Keratinocyte (primary cell): Measurements from ENCODE around the gene GPSM1. TPM values are rescaled to one million over a fixed set of nuclear protein-coding genes. Genes with fewer than 3 reads are reported as not detected.

Source experiments
- DNase-seq: peaks from one replicate; pipeline ENCODE4 v3.0.0-alpha.2; 2011; ENCODE audit warnings: low read depth, missing footprints, low spot score
- FAIRE-seq: peaks from 2 replicates; lab custom pipeline; 2011; peaks lifted over from hg19 to GRCh38; lab: Jason Lieb, UNC
- H2AFZ ChIP-seq: 2 replicates; pipeline ENCODE4 v1.6.0; 2012; ENCODE audit warnings: low read length, control low read depth, inconsistent platforms; ENCODE audit not compliant: control insufficient read depth
- H3K27ac ChIP-seq: 2 replicates; pipeline ENCODE4 v1.5.1; 2011; ENCODE audit warnings: low read length; ENCODE audit not compliant: control insufficient read depth, insufficient read depth
- H3K27me3 ChIP-seq: 3 replicates; pipeline ENCODE4 v1.6.0; 2011; ENCODE audit warnings: low read length; ENCODE audit not compliant: control insufficient read depth, insufficient read depth; ENCODE audit errors: extremely low read depth
- H3K36me3 ChIP-seq, 2 experiments: 2 replicates in 1 of 2; 3 replicates in 1 of 2; pipeline ENCODE4 v1.5.1; 2011; ENCODE audit warnings: low read length in 2 of 2, mild to moderate bottlenecking in 1 of 2; ENCODE audit not compliant: control insufficient read depth in 2 of 2, insufficient read depth in 2 of 2; ENCODE audit errors: extremely low read depth in 1 of 2
- H3K4me1 ChIP-seq: 3 replicates; pipeline ENCODE4 v1.5.1; 2011; ENCODE audit warnings: low read length; ENCODE audit not compliant: control insufficient read depth, insufficient read depth; ENCODE audit errors: extremely low read depth
- H3K4me2 ChIP-seq: 3 replicates; pipeline ENCODE4 v1.6.0; 2011; ENCODE audit warnings: low read depth, low read length; ENCODE audit not compliant: control insufficient read depth, insufficient read depth; ENCODE audit errors: extremely low read depth
- H3K4me3 ChIP-seq, 3 experiments: fragments of 200-600 bp in 1 of 3; sonication (generic) in 1 of 3; 2 replicates in 2 of 3; 3 replicates in 1 of 3; pipeline ENCODE4 v1.5.1; 2011 to 2016; ENCODE audit warnings: low read length in 3 of 3, mild to moderate bottlenecking in 3 of 3, control low read depth in 2 of 3, inconsistent platforms in 1 of 3, low read depth in 1 of 3, mixed read lengths in 1 of 3, mixed run types in 1 of 3, moderate library complexity in 1 of 3; ENCODE audit not compliant: control insufficient read depth in 2 of 3, insufficient read depth in 2 of 3; ENCODE audit errors: extremely low read depth in 1 of 3
- H3K79me2 ChIP-seq: 2 replicates; pipeline ENCODE4 v1.6.0; 2012; ENCODE audit warnings: low read length; ENCODE audit not compliant: control insufficient read depth, insufficient read depth
- H3K9ac ChIP-seq: 3 replicates; pipeline ENCODE4 v1.6.0; 2011; ENCODE audit warnings: low read length; ENCODE audit not compliant: control insufficient read depth, insufficient read depth; ENCODE audit errors: extremely low read depth
- H3K9me1 ChIP-seq: 3 replicates; pipeline ENCODE4 v1.6.0; 2011; ENCODE audit warnings: low read length; ENCODE audit not compliant: control insufficient read depth, insufficient read depth; ENCODE audit errors: extremely low read depth
- H3K9me3 ChIP-seq: 2 replicates; pipeline ENCODE4 v1.5.1; 2012; ENCODE audit warnings: low read depth, low read length; ENCODE audit not compliant: control insufficient read depth
- H4K20me1 ChIP-seq: 3 replicates; pipeline ENCODE4 v1.6.0; 2011; ENCODE audit warnings: low read length; ENCODE audit not compliant: control insufficient read depth, insufficient read depth; ENCODE audit errors: extremely low read depth
- CTCF ChIP-seq, 3 experiments: IDR thresholded peaks in 1 of 3; conservative IDR thresholded peaks in 1 of 3; optimal IDR thresholded peaks in 1 of 3; 2 replicates in 2 of 3; 3 replicates in 1 of 3; pipeline versions ENCODE3 to v1.5.1; 2011; ENCODE audit warnings: low read length in 3 of 3, mild to moderate bottlenecking in 3 of 3, moderate library complexity in 2 of 3, control low read depth in 1 of 3, inconsistent platforms in 1 of 3; ENCODE audit not compliant: insufficient read depth in 2 of 3; ENCODE audit errors: extremely low read depth in 1 of 3
- EZH2 ChIP-seq: IDR thresholded peaks from one replicate; pipeline ENCODE4 v1.6.1; 2012; ENCODE audit warnings: inconsistent platforms, mild to moderate bottlenecking, low read length, moderate library complexity
- dilution Hi-C: fragments of 300-500 bp; cut with MboI; formaldehyde crosslinking; loops from one replicate; pipeline ENCODE4 v1.7.0; 2020; ENCODE audit warnings: low sequenced_read_pairs; ENCODE audit not compliant: extremely low pct_ligation_motif_present
- polyA plus RNA-seq, 5 experiments: library from polyadenylated mRNA; depleted of rRNA in 3 of 5; stranded (reverse) in 3 of 5; stranded (forward) in 1 of 5; unstranded in 1 of 5; fragments of >200 nt; gene quantifications; 1 replicate in 1 of 5; 2 replicates in 3 of 5; 3 replicates in 1 of 5; pipeline versions ENCODE4 v1.2.1 to v1.2.3, GENCODE V29; 2011 to 2012; ENCODE audit warnings: missing spikeins in 2 of 5, low read depth in 1 of 5, low replicate concordance in 1 of 5

GPSM1 gene
- polyA plus RNA-seq, 1 donor (not counting 4 experiments of a cell fraction or from before 2014, with no cell fraction given): 2.5 TPM

- Histone ChIP-seq H4K20me1 (no peaks in the 10 kb centered on the region), H3K9me3 (peaks cover 4% of the 10 kb centered on the region), H3K4me1 (peaks cover 11% of the 10 kb centered on the region), H3K4me2 (no peak overlapping the region), H3K36me3 (no peaks in the 10 kb centered on the region), H3K9ac (no peak overlapping the region), H3K9me1 (no peaks in the 10 kb centered on the region), H3K27ac (no peak overlapping the region), H2AFZ (no peak overlapping the region), H3K79me2 (no peaks in the 10 kb centered on the region), H3K27me3 (peaks cover 26% of the 10 kb centered on the region), H3K4me3 (no peak overlapping the region)
- DNase-seq: no peak
- TF ChIP-seq CTCF (optimal IDR thresholded peaks at IDR 0.05 in 1 of 3, IDR thresholded peaks at IDR 0.05 in 1 of 3, conservative IDR thresholded peaks at IDR 0.05 in 1 of 3; ENCODE audit: extremely low read depth in 1 of 3, insufficient read depth in 2 of 3, low read length in 3 of 3): no peak
- no peak for TF ChIP-seq EZH2
- dilution Hi-C loops: no loop called here
- FAIRE-seq: no peak
Observed at GRCh38 chr9:136293476-136294077, 33.8 kb upstream of the GPSM1 start.

GRCh38 chr9:136294437-136294836, 32.9 kb upstream of the GPSM1 start:
- Histone ChIP-seq H3K79me2 (no peaks in the 10 kb centered on the region), H2AFZ (no peak overlapping the region), H3K4me3 (no peak overlapping the region), H3K9me3 (peaks cover 4% of the 10 kb centered on the region), H3K36me3 (no peaks in the 10 kb centered on the region), H3K4me1 (peaks cover 11% of the 10 kb centered on the region), H3K9me1 (no peaks in the 10 kb centered on the region), H3K27ac (no peak overlapping the region), H3K4me2 (no peak overlapping the region), H4K20me1 (no peaks in the 10 kb centered on the region), H3K9ac (no peak overlapping the region), H3K27me3 (peaks cover 26% of the 10 kb centered on the region)
- TF ChIP-seq CTCF (optimal IDR thresholded peaks at IDR 0.05 in 1 of 3, IDR thresholded peaks at IDR 0.05 in 1 of 3, conservative IDR thresholded peaks at IDR 0.05 in 1 of 3; ENCODE audit: extremely low read depth in 1 of 3, insufficient read depth in 2 of 3, low read length in 3 of 3): no peak
- TF ChIP-seq EZH2: no peak
- dilution Hi-C loops: no loop called here
- DNase-seq (no peak), FAIRE-seq (no peak)
